ENCODE measurements around the gene UGT1A9. TPM values are rescaled to one million over a fixed set of nuclear protein-coding genes. Genes with fewer than 3 reads are reported as not detected.
"Not testable (repeated sequence)": the region's sequence is repeated elsewhere in the genome, so short reads cannot be mapped to it uniquely, and the experiment has no call there.

UGT1A9 gene
- polyA plus RNA-seq (2013, experiment 1 of 2; ENCODE audit: insufficient read length): not detected
- polyA plus RNA-seq (2013, experiment 2 of 2; ENCODE audit: insufficient read length): not detected

DNA sequence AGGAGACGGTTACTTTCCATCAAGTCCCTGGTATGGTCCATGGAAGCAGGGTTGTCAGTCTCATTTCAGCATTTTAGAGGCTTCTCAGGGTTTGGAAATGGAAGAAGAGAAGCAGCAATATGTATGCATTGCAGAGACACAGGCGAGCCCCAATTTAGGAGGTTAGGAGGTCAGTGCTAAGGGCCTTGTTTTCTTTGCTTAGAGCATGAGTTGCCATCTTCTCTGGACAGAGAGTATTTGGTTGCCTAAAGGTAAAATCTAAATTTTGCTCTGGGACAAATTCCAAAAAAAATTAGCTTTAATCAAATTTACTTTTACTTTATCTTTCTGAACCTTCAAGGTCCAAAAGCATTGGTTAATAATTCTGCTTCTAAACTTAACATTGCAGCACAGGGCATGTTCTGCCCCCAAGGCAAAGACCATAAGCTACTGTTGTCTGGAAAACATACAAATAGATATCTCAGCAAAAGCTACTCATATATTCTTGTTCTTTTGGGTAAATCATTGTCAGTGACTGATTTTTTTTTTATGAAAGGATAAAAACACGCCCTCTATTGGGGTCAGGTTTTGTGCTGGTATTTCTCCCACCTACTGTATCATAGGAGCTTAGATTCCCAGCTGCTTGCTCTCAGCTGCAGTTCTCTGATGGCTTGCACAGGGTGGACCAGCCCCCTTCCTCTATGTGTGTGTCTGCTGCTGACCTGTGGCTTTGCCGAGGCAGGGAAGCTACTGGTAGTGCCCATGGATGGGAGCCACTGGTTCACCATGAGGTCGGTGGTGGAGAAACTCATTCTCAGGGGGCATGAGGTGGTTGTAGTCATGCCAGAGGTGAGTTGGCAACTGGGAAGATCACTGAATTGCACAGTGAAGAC, at the start of gene UGT1A9:
Gene UGT1A9, plus strand, starts transcription at position 609 of the 872 bp plus-strand sequence. Its CDS starts 37 bp downstream, at position 646.
- no peak for DNase-seq

DNA sequence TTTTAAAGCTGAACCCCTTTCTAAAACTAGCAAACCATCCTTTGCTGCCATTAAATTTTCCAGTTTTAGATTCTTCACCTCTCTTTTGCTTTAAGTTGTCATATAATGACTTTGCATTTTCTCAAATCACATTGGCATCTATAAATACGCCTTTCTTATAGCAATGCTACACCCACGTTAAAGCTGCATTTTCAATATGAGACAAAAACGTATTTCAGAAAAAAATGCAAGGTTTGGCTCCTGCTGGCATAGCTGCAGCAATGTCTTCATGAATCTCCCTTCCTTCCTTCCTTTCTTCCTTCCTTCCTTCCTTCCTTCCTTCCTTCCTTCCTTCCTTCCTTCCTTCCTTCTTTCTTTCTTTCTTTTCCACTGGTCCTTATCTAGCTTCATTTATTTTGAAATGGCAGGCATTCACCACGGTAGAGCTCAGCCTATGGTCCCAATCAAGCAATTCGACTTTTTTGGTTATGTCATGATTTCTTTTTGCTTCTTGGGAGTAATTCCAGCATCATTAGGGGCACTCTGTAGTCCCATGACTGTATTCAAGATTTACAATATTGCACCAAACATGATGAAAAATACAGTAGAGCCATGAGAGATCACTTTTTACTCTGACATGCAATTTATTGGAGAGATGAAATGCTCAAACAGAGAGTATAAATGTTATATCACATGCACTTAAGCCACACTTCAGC, 44.2 kb upstream of the UGT1A9 start:
- DNase-seq: no peak

DNA sequence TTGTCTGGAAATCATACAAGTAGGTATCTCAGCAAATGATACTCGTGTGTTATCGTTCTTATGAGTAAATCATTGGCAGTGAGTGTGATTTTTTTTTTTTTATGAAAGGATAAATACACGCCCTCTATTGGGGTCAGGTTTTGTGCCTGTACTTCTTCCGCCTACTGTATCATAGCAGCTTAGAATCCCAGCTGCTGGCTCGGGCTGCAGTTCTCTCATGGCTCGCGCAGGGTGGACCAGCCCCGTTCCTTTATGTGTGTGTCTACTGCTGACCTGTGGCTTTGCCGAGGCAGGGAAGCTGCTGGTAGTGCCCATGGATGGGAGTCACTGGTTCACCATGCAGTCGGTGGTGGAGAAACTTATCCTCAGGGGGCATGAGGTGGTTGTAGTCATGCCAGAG, 35.4 kb upstream of the UGT1A9 start, which contains the start of gene UGT1A10:
Gene UGT1A10, plus strand, starts transcription at position 143 of the 400 bp plus-strand sequence. Its CDS starts 75 bp downstream, at position 218.
- not testable (repeated sequence) for DNase-seq

DNA sequence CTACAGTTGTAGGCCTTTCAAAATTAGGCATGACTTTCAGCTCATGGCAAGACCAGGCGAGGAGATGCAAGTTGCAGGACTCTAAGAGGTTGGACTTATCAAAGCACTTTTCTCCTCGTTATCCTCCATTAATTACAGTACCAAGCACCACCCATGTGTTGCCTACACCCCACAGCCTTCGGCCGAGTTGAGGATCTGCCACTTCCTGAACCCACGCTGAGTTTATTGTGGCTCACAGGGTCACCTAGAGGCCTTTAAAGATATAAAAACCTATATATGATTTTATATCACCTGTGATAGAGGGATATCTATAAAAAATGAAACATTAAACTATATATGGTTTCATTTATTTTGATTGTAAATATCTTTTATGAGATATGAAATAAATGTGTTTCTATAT, 32.9 kb upstream of the UGT1A9 start:
- no peak for DNase-seq

DNA sequence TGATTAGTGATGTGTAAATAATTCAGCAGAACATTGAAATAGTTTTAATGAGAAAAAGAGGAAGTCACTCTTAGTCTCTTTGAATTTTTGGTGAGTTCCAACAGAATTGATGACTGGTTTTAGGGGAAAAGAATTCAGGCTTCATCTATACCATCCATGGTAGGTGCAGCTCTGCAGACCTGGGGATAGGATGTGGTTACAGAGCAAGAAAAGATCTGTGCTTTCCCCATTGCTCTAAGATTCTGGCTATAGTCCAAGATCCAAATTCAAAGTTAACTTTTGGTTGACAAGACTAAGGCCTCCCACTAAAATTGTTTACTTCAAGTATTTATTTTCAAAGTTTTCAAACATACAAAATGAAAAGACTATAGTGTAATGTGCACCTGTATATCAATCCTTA, 31.8 kb upstream of the UGT1A9 start:
- no peak for DNase-seq

DNA sequence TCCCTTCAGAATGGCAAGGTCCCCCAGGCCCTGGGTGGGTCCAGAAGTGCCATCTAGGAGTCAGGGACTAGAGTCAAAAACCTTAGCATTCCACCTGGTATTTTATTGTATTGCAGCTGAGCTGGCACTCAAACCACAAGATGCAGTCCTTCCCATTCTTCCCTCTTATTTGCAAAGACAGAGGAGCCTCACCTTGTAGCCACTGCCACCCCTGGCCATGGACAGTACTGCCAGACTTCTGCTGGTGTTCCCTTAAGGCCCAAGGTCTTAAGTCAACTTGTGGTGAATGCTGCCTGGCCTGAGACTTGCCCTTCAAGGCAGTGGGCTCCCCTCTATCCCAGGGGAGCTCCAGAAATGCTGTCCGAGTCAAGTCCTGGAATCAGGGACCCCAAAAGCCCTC, 28.6 kb upstream of the UGT1A9 start:
- DNase-seq: no peak

DNA sequence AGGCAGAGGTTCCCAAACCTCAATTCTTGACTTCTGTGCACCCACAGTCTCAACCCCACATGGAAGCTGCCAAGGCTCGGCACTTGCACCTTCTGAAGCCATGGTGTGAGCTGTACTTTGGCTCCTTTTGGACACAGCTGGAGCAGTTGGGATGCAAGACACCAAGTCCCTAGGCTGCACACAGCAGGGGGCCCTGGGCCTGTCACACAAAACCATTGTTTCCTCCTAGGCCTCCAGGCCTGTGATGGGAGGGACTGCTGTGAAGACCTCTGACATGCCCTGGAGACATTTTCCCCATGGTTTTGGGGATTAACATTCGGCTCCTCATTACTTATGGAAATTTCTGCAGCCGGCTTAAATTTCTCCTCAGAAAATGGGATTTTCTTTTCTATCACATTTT, 25.7 kb upstream of the UGT1A9 start:
- DNase-seq: not testable (repeated sequence)

DNA sequence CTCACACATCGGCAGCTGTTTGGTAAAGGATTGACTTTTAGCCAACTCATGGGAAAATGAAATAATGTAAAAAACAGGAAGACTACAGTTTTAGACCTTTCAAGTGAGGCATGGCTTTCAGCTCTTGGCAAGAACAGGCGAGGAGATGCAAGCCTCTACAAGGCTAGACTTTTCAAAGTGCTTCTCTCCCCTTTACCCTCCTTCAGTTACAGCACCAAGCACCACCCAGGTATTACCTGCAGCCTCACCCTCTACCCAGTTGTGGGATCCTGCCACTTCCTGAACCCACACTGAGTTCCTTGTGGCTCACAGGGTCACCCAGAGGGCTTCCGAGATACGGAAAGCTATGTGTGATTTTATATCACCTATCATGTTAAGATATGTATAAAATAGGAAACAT, 20.7 kb upstream of the UGT1A9 start:
- DNase-seq: no peak

DNA sequence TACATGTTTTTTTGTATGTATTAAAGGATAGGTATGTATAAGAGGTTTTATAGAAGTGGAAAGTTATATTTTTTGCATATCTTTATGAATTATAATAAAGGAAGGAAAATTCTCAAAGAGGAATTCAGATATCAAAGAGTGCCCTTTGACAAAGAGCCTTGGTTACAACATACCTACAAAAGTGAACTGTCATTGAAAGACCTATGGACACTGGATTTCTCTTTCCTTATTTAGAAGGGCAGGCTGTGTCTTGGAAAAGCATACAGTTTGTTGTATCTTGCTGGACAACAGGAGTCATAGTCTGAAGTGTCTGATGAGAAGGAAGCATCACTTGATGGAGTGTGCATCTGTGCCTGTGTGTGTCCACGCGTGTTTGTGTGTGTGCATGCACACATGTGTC, 20.3 kb upstream of the UGT1A9 start:
- no peak for DNase-seq

DNA sequence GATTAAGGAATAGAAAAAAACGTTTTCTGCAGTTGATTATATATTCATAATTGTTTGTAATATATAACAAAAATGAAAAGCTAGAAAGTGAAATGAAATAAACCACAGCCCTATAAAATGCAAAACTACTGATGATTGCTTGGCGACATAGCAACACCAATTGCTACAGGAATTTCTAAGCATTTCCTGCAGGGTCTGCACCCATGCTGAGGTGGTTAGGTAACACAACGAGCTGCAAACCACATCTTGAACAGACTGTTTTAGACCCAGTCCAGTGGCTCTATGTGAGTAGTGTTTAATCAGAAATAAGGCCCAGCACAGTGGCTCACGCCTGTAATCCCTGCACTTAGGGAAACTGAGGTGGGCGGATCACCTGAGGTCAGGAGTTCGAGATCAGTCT, 17.2 kb upstream of the UGT1A9 start:
- DNase-seq: no peak

DNA sequence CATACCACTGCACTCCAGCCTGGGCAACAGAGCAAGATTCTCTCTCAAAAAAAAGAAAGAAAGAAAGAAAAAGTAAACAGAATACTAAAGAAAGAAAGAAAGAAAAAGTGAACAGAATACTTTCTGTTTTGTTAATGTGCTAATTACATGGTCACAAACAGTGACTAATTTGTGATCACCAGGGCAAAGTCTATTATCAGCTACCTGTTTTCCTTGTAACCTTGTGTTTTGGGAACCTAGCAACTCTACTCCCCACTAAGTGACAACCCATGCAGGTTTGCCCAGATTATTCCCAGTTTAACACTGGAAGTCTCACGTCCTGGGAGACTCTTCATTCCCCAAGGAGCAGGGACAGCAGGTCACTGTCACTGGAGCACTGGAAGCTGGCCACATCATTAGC, 16.7 kb upstream of the UGT1A9 start:
- no peak for DNase-seq

DNA sequence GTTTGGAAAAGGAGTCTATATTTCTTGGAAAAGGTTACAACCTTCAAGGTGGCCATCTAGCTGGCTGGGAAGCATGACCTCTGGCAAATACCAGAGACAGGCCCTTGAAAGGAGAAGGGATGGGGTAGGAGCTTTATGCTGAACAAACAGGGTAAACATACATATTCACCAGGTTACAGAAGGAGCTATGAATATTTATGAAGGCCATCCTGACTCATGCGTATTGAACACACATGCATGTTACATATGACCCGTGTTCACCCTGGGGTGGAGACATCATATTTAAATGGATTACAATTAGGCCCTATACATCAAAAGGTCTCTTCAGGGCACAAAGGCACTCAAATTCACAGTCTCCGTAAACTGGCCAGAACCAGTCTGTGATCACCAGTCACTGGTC, 15.8 kb upstream of the UGT1A9 start:
- DNase-seq: not testable (repeated sequence)

DNA sequence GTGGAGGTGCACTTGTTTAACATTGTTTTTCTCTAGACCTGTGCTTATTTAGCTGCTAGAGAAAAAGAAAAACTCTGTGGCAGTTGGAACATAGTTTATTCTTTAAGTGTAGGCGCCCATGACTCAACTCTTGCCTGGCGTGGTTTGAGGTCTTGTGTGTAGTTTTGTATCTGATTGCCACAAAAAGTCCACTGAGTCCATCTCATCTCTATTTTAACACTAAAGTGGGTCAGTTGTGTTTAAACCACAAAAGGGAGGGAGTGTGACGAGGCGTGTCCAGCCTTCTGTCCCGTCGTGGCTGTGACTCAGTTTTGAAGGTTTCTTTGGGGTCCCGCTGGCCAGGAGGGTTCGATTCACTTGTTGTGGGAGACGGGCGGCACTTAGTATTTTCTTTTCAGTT, 15.3 kb upstream of the UGT1A9 start:
- DNase-seq: no peak

DNA sequence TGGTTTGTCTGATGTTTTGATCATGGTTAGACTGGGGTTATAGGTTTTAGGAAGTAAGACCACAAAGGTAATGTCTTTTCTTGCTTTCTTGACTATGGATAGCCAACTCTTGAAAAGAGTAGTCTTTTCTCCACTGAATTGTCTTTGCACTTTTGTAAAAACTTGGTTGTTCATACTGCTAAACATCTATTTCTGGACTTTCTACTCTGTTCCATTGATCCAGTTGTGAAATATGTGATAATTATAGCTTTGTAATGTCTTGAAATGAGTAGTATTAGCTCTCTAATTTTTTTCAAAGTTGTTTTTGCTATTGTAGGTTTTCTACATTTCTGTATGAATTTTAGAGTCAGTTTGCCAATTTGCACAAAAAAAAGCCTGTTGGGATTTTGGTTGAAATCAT, 13.1 kb upstream of the UGT1A9 start:
- no peak for DNase-seq

DNA sequence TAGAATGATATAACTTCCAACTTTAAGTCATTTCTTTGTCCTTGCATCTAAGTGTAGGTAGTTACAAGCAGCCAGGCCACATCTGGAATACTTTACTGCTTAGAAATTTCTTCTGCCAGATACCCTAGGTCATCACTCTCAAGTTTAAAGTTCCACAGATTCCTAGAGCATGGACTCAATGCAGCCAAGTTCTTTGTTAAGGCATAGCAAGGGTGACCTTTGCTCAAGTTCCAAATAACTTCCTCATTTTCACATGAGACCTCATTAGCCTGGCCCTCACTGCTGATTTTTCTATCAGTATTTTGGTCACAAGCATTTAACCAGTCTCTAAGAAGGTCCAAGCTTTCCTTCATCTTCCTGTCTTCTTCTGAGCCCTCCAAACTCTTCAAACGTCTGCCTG, 7.8 kb upstream of the UGT1A9 start:
- DNase-seq: no peak

DNA sequence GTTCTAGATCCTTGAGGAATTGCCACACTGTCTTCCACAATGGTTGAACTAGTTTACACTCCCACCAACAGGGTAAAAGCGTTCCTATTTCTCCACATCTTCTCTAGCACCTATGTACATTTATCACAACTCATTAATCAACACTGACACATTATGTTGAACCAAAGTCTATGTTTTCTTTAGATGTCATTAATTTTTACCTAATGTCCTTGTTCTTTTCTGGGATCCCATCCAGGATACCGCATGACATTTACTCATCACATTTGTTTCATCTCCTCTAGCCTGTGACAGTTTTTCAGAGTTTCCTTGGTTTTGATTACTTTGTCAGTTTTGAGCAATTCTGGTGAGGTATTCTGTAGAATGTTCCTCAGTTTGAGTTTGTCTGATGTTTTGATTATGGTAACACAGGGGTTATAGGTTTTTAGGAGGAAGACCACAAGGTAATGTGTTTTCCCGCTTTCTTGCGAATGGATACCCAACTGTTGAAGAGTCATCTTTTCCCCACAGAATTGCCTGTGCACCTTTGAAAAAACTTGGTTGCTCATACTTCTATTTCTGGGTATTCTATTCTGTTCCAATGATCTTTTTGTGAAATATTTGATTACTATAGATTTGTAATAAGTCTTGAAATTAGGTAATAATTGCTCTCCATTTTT, 3.0 kb upstream of the UGT1A9 start:
- DNase-seq: no peak

DNA sequence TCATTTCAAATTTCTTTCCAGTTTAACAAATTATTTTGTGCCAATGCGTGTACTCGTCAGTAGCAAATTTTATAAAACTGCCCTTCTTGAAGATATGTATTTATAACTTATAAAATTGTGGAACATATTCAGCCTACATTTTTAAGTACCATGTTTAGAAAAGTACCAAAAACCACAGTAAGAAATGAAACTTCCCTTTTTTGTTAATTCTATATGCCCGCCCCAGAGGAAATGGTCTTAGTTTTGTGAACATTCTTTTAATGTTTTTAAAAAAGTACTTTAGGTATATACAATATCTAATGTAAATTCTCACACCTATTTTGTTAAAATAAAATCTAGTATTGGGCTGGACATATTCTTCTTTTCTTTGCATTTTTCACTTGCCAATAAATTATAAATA, 1.2 kb downstream of the UGT1A9 start:
- DNase-seq: no peak

DNA sequence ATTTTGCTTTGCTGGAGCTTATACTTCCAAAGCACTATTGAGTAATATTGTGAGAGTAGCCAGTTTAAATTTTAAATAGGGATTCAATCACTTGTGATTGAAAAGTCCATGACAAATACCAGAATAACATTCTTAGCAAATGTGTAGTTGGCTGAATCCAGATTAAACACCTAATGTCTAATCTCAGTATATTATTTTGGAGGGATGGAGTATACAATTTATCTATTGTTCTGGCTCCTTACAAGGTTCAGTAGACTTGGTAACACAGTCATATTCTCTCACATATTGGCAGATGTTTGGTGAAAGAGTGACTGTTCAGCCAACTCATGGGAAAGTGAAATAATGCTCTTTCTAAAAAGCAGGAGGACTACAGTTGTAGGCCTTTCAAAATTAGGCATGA, 2.2 kb downstream of the UGT1A9 start:
- DNase-seq: no peak

DNA sequence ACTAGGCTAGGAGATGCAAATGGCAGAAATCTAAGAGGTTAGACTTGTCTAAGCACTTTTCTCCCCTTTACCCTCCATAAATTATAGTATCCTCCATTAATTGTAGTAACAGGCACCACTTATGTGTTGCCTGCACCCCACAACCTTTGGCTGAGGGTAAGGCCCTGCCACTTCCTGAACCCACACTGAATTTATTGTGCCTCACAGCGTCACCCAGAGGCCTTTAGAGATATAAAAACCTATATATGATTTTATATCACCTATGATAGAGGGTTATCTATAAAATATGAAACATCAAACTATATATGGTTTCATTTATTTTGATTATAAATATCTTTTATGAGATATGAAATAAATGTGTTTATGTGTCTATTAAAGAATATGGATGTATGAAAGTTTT, 2.6 kb downstream of the UGT1A9 start:
- DNase-seq: no peak

DNA sequence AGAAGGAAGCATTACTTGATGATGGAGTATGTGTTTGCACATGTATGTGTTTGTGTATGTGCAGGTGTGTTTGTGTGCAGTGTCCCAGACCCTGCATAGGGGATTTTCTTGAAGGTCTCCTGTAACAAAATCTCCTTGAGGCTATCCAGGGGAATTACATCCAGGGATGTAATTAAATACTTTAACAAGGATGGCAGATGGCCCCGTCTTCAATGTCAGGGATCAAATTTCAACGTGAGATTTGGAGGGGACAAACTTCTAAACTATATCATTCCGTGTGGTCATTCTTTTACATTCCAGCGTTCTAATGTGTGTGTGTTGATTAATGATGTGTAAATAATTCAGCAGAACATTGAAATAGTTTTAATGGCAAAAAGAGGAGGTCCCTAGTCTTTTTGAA, 3.3 kb downstream of the UGT1A9 start:
- no peak for DNase-seq

DNA sequence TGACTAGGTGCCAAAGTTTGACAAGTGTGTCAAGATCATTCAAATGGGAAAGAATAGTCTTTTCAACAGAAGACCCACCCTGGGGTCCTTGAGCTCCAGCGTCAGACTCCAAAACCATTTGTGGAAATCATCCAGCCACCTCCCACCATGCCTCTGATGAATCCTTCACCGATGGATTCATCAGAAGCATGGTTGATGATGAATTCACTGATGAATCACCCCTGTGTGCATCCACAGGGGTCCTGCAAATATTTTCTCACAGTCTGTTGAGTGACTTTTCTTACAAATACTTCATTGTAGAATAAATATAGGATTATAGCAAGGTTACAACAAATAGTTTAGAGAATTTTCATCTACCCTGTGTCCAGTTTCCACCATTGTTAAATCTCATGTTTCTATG, 4.3 kb downstream of the UGT1A9 start:
- no peak for DNase-seq

DNA sequence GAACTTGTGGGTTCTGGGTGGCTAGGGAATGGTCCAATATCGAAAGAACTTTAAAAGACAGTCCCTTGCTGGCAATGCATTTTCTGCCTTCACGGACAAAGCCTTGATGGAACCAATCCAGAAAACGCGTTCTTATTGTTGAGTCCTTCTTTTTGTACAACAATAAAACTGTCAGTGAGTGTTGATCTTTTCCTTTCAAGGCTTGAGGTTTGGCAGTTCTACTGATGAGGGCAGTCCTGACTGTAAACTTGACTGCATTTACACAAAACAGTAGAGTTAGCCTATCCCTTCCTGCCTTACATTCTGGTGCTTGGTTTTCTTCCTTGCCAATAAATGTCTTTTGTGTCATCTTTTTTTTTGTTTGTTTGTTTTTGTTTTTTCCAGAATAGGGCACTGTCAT, 7.5 kb downstream of the UGT1A9 start:
- DNase-seq: no peak

DNA sequence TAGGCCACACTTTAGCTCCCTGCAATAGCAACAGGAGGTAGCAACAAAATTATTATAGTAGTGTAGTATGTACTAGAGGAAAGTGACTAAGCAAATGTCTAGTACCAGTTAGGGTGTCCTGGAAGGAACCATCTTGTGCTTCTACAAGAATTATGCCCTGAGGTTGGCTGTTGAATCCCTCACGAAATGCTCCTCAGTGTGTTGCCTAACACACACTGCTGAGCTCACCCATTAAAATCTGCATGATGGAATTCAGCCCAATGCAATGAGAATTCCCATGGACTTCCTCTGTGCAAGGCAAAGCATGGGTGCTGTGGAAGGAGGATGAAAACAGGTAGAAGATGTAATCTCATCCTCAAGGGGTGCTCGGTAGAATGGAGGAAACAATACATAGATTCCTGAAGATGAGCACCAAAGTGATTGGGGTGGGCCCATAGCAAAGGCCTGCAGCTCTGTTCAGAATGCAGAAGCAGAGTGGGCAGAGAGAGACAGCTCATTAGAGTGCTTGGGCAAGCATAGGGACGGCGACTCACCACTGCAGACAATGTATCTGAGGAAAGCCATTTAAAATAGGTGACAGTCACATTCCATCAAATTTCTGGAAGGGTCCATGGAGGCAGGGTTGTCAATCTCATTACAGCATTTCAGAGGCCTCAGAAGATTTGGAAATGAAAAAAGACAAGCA, 8.8 kb downstream of the UGT1A9 start:
- no peak for DNase-seq

All from fibroblast of skin of abdomen (primary cell).